ENCODE measurements around the gene GRAMD2B. TPM values are rescaled to one million over a fixed set of nuclear protein-coding genes. Genes with fewer than 3 reads are reported as not detected.
A peak's percentile ranks its signal among the peaks of the same experiment; 100 is the strongest.

Gene GRAMD2B
- total RNA-seq, 3 donors from 2014 or later = 38.1 to 206 (median 103) TPM

GRCh38 chr5:126383246-126383645 is 40.0 kb upstream of the GRAMD2B start:
- DNase-seq (ENCODE audit: low spot score in 2 of 2) = no peak
- Histone ChIP-seq H3K36me3 (no peaks in the 10 kb centered on the region), H3K9me3 (no peaks in the 10 kb centered on the region), H3K27me3 (no peaks in the 10 kb centered on the region), H3K27ac (no peak overlapping the region), H3K4me3 (no peak overlapping the region), H3K4me1 (peaks cover 0 to 8% of the 10 kb centered on the region in 2 donors)
- intact Hi-C loops (cut with DNase I; ENCODE audit: low total_unique reads) = no loop called here
- TF ChIP-seq CTCF (IDR thresholded peaks at IDR 0.05) = no peak
- no peak for TF ChIP-seq POLR2AphosphoS5 (IDR thresholded peaks at IDR 0.05)
- no peak for TF ChIP-seq POLR2A (IDR thresholded peaks at IDR 0.05)

GRCh38 chr5:126383776-126384175 is 39.4 kb upstream of the GRAMD2B start:
- DNase-seq (ENCODE audit: low spot score in 2 of 2) = no peak
- H3K27me3 ChIP-seq = no peaks in the 10 kb centered on the region
- peaks cover 0 to 8% of the 10 kb centered on the region in 2 donors for H3K4me1 ChIP-seq
- H3K9me3 ChIP-seq = no peaks in the 10 kb centered on the region
- H3K4me3 ChIP-seq = no peak overlapping the region
- TF ChIP-seq POLR2A (IDR thresholded peaks at IDR 0.05) (no peak), POLR2AphosphoS5 (IDR thresholded peaks at IDR 0.05) (no peak), CTCF (IDR thresholded peaks at IDR 0.05) (no peak)
- no peaks in the 10 kb centered on the region for H3K36me3 ChIP-seq
- intact Hi-C loops (cut with DNase I; ENCODE audit: low total_unique reads) = no loop called here
- H3K27ac ChIP-seq = no peak overlapping the region

- peak overlapping the region; percentile 80 to 83 for H3K27ac ChIP-seq
- DNase-seq (ENCODE audit: low spot score in 2 of 2) = no peak
- H3K4me1 ChIP-seq = peaks cover 0 to 8% of the 10 kb centered on the region in 2 donors
- H3K36me3 ChIP-seq = no peaks in the 10 kb centered on the region
- no peaks in the 10 kb centered on the region for H3K27me3 ChIP-seq
- intact Hi-C loops (cut with DNase I; ENCODE audit: low total_unique reads) = no loop called here
- no peaks in the 10 kb centered on the region for H3K9me3 ChIP-seq
- H3K4me3 ChIP-seq = no peak overlapping the region
- TF ChIP-seq POLR2AphosphoS5 (IDR thresholded peaks at IDR 0.05) (no peak), POLR2A (IDR thresholded peaks at IDR 0.05) (no peak), CTCF (IDR thresholded peaks at IDR 0.05) (no peak)
Measured at GRCh38 chr5:126384985-126385384, 38.2 kb upstream of the GRAMD2B start.

- TF ChIP-seq POLR2AphosphoS5 (IDR thresholded peaks at IDR 0.05) (no peak), POLR2A (IDR thresholded peaks at IDR 0.05) (no peak), CTCF (IDR thresholded peaks at IDR 0.05) (no peak)
- peaks cover 0 to 8% of the 10 kb centered on the region in 2 donors for H3K4me1 ChIP-seq
- no peaks in the 10 kb centered on the region for H3K27me3 ChIP-seq
- no peaks in the 10 kb centered on the region for H3K9me3 ChIP-seq
- H3K36me3 ChIP-seq = no peaks in the 10 kb centered on the region
- intact Hi-C loops (cut with DNase I; ENCODE audit: low total_unique reads) = no loop called here
- peak overlapping the region; percentile 80 to 83 for H3K27ac ChIP-seq
- no peak overlapping the region for H3K4me3 ChIP-seq
- DNase-seq (ENCODE audit: low spot score in 2 of 2) = no peak
Measured at GRCh38 chr5:126385524-126386502, 37.4 kb upstream of the GRAMD2B start.

GRCh38 chr5:126389179-126389578 is 34.0 kb upstream of the GRAMD2B start:
- H3K9me3 ChIP-seq = no peaks in the 10 kb centered on the region
- DNase-seq (ENCODE audit: low spot score in 2 of 2) = no peak
- no peaks in the 10 kb centered on the region for H3K36me3 ChIP-seq
- no peak overlapping the region for H3K27ac ChIP-seq
- intact Hi-C loops (cut with DNase I; ENCODE audit: low total_unique reads) = no loop called here
- TF ChIP-seq POLR2AphosphoS5 (IDR thresholded peaks at IDR 0.05) = no peak
- TF ChIP-seq CTCF (IDR thresholded peaks at IDR 0.05) = no peak
- no peak for TF ChIP-seq POLR2A (IDR thresholded peaks at IDR 0.05)
- H3K4me3 ChIP-seq = no peak overlapping the region
- peaks cover 0 to 8% of the 10 kb centered on the region in 2 donors for H3K4me1 ChIP-seq
- no peaks in the 10 kb centered on the region for H3K27me3 ChIP-seq

All from breast epithelium (tissue), 4 donors.